IMR-90 (cell line): ENCODE data around the gene TRIM13. TPM values are rescaled to one million over a fixed set of nuclear protein-coding genes. Genes with fewer than 3 reads are reported as not detected.

Source experiments
- ATAC-seq: fragments of 200-7000 bp; cut with Tn5 transposase; 2 replicates; pipeline ENCODE4 v1.9.1; 2020; ENCODE audit warnings: low read depth, mild to moderate bottlenecking, moderate library complexity
- BruUV-seq: library from RNA; stranded (reverse); fragments of 400-500 nt; replicated peaks from 2 replicates; lab custom pipeline; 2021; lab: Mats Ljungman, UMichigan
- CTCF ChIA-PET: fragments of 300-600 bp; formaldehyde crosslinking; extraction: SDS; loops from one replicate; lab custom pipeline; 2021; ENCODE audit warnings: antibody characterized with exemption; lab: Yijun Ruan, JAX
- POLR2A ChIA-PET: fragments of 300-600 bp; sonication (Branson Sonifier 250); formaldehyde crosslinking; loops from one replicate; lab custom pipeline; 2022; ENCODE audit warnings: antibody characterized with exemption; ENCODE audit not compliant: unreplicated experiment; lab: Charles Lee
- DNase-seq: peaks from one replicate; pipeline ENCODE4 v3.0.0; 2013
- H2AFZ ChIP-seq: replicated peaks from 2 replicates; pipeline ENCODE3; 2013; ENCODE audit warnings: low read length, mild to moderate bottlenecking; ENCODE audit not compliant: poor library complexity
- H2AK5ac ChIP-seq: 2 replicates; pipeline ENCODE4 v1.6.1; 2013; ENCODE audit warnings: low read depth, low read length, inconsistent platforms
- H2AK9ac ChIP-seq: replicated peaks from 2 replicates; pipeline ENCODE3; 2013; ENCODE audit warnings: mild to moderate bottlenecking, low read depth, low read length, moderate library complexity; ENCODE audit not compliant: poor library complexity
- H2BK120ac ChIP-seq: 2 replicates; pipeline ENCODE4 v1.6.1; 2013; ENCODE audit warnings: low read depth, low read length, inconsistent platforms
- H2BK15ac ChIP-seq: 3 replicates; pipeline ENCODE4 v1.6.1; 2013; ENCODE audit warnings: low read depth, low read length, inconsistent platforms
- H2BK20ac ChIP-seq: 2 replicates; pipeline ENCODE4 v1.6.1; 2013; ENCODE audit warnings: low read depth, mild to moderate bottlenecking, inconsistent platforms, low read length, moderate library complexity
- H2BK5ac ChIP-seq: 2 replicates; pipeline ENCODE4 v1.6.1; 2013; ENCODE audit warnings: mild to moderate bottlenecking, low read depth, low read length, inconsistent platforms; ENCODE audit not compliant: poor library complexity, severe bottlenecking
- H3K14ac ChIP-seq: replicated peaks from 2 replicates; pipeline ENCODE4 v1.6.1; 2013; ENCODE audit warnings: low read depth, low read length, inconsistent platforms
- H3K18ac ChIP-seq: 2 replicates; pipeline ENCODE4 v1.6.1; 2013; ENCODE audit warnings: low read depth, low read length, control low read depth
- H3K23ac ChIP-seq: 2 replicates; pipeline ENCODE4 v1.6.1; 2013; ENCODE audit warnings: low read depth, low read length, inconsistent platforms
- H3K27ac ChIP-seq: 2 replicates; pipeline ENCODE4 v1.5.1; 2013; ENCODE audit warnings: mild to moderate bottlenecking, control low read depth, low read length; ENCODE audit not compliant: insufficient read depth
- H3K27me3 ChIP-seq: 2 replicates; pipeline ENCODE4 v1.6.1; 2013; ENCODE audit warnings: low read length; ENCODE audit not compliant: control insufficient read depth, insufficient read depth
- H3K36me3 ChIP-seq: 2 replicates; pipeline ENCODE4 v1.6.1; 2013; ENCODE audit warnings: low read length, mixed read lengths; ENCODE audit not compliant: control insufficient read depth, insufficient read depth
- H3K4ac ChIP-seq: 2 replicates; pipeline ENCODE4 v1.6.1; 2013; ENCODE audit warnings: low read depth, low read length, inconsistent platforms
- H3K4me1 ChIP-seq: 2 replicates; pipeline ENCODE4 v1.6.1; 2013; ENCODE audit warnings: low read length, mixed read lengths; ENCODE audit not compliant: control insufficient read depth, insufficient read depth
- H3K4me2 ChIP-seq: 2 replicates; pipeline ENCODE4 v1.6.1; 2013; ENCODE audit warnings: low read depth, mild to moderate bottlenecking, control low read depth, low read length, moderate library complexity
- H3K4me3 ChIP-seq: 2 replicates; pipeline ENCODE4 v1.5.1; 2013; ENCODE audit warnings: low read depth, mild to moderate bottlenecking, control low read depth, low read length, moderate library complexity; ENCODE audit not compliant: insufficient read depth
- H3K56ac ChIP-seq: 2 replicates; pipeline ENCODE4 v1.6.1; 2013; ENCODE audit warnings: low read length, inconsistent platforms; ENCODE audit not compliant: insufficient read depth; ENCODE audit errors: extremely low read depth
- H3K79me1 ChIP-seq, 2 experiments: 2 replicates each; pipeline ENCODE4 v1.6.1; 2013; ENCODE audit warnings: low read length in 2 of 2, inconsistent platforms in 1 of 2, low read depth in 1 of 2
- H3K9ac ChIP-seq: 2 replicates; pipeline ENCODE4 v1.6.1; 2013; ENCODE audit warnings: low read depth, low read length, control low read depth
- H3K9me1 ChIP-seq: 2 replicates; pipeline ENCODE4 v1.6.1; 2013; ENCODE audit warnings: low read length, inconsistent platforms; ENCODE audit not compliant: insufficient read depth
- H3K9me3 ChIP-seq: 2 replicates; pipeline ENCODE4 v1.6.1; 2013; ENCODE audit warnings: low read length; ENCODE audit not compliant: control insufficient read depth, insufficient read depth
- H4K20me1 ChIP-seq: 2 replicates; pipeline ENCODE4 v1.6.1; 2013; ENCODE audit warnings: low read length, inconsistent platforms; ENCODE audit not compliant: insufficient read depth
- H4K5ac ChIP-seq: 2 replicates; pipeline ENCODE4 v1.6.1; 2013; ENCODE audit warnings: mild to moderate bottlenecking, low read depth, low read length, control low read depth
- H4K8ac ChIP-seq, 2 experiments: 2 replicates each; pipeline ENCODE4 v1.6.1; 2013; ENCODE audit warnings: low read depth in 2 of 2, low read length in 2 of 2, control low read depth in 1 of 2, inconsistent platforms in 1 of 2
- H4K91ac ChIP-seq: 2 replicates; pipeline ENCODE4 v1.6.1; 2013; ENCODE audit warnings: low read depth, low read length, inconsistent platforms; ENCODE audit not compliant: insufficient read depth
- CEBPB ChIP-seq: IDR thresholded peaks from 2 replicates; pipeline ENCODE4 v1.6.1; 2012; ENCODE audit warnings: low read depth, low read length, improper control_type of control experiment
- MAZ ChIP-seq: IDR thresholded peaks from 2 replicates; pipeline ENCODE4 v1.6.1; 2012; ENCODE audit warnings: low read depth, mild to moderate bottlenecking, low read length, improper control_type of control experiment, moderate library complexity, borderline replicate concordance
- dilution Hi-C: fragments of 300-500 bp; cut with HindIII; formaldehyde crosslinking; loops from one replicate; pipeline ENCODE4 v1.14.3; 2018; ENCODE audit warnings: low sequenced_read_pairs; ENCODE audit not compliant: unreplicated experiment
- in situ Hi-C: fragments of 300-500 bp; cut with MboI; formaldehyde crosslinking; loops from 3 replicates; pipeline ENCODE4 v1.14.3; 2019; ENCODE audit warnings: low sequenced_read_pairs, inconsistent platforms, mixed read lengths
- intact Hi-C: fragments of 100-400 bp; cut with micrococcal nuclease; formaldehyde crosslinking; loops from 2 replicates; pipeline ENCODE4 v1.10.0; 2022
- polyA plus RNA-seq, 3 experiments: library from polyadenylated mRNA; depleted of rRNA; stranded (reverse); fragments of >200 nt; gene quantifications; 2 replicates each; pipeline ENCODE4 v1.2.3, GENCODE V29; 2012; ENCODE audit warnings: low replicate concordance in 1 of 3
- total RNA-seq: library from RNA; depleted of rRNA; stranded (reverse); fragments of >200 nt; gene quantifications from 2 replicates; pipeline ENCODE4 v1.2.3, GENCODE V29; 2012

The TRIM13 gene
- total and polyA plus RNA-seq, 2 of the 4 experiments (the other 2 are of a cell fraction), result 12.0 to 20.1 TPM

DNA sequence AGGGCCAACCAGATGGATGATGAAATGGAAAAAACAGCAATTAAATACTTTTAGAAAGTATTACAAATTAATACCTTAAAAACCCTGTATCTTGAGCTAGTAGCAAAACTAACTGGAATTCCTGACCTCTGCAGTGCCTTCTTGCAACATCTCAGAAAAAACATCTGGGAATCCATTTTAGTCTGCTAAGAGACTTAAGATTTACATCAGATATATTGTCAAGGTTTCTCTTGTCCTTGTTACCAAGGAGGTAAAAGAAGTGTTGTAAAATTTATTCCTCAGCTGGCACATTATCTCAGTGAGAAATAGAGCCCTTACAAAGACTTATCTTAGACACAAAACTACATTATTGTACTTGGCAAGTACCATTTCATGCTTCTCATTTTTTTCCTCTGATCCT, 36.9 kb downstream of the TRIM13 start:
- in situ Hi-C loops (no loop called here), intact Hi-C loops (no loop called here), dilution Hi-C loops (no loop called here)
- no peak; the same call in 1 of the 2 replicates for ATAC-seq
- Histone ChIP-seq H3K79me1 (peaks cover 0 to 15% of the 10 kb centered on the region in 2 experiments; a peak in 2 of 4 replicates), H3K9me1 (no peaks in the 10 kb centered on the region), H2AK9ac (no peak overlapping the region), H2AK5ac (no peak overlapping the region), H3K4me2 (no peak overlapping the region), H3K27ac (no peak overlapping the region), H3K4me1 (peaks cover 4% of the 10 kb centered on the region), H3K9ac (no peak overlapping the region), H3K56ac (no peak overlapping the region), H4K5ac (no peak overlapping the region), H2BK20ac (no peak overlapping the region), H3K18ac (no peak overlapping the region), H2BK5ac (no peak overlapping the region), H3K23ac (no peak overlapping the region), H3K14ac (no peak overlapping the region), H3K4me3 (no peak overlapping the region), H2AFZ (no peak overlapping the region), H2BK120ac (no peak overlapping the region), H2BK15ac (no peak overlapping the region), H3K4ac (no peak overlapping the region), H4K91ac (no peak overlapping the region), H4K20me1 (no peaks in the 10 kb centered on the region), H4K8ac (no peak overlapping the region), H3K36me3 (peaks cover 3% of the 10 kb centered on the region), H3K9me3 (no peaks in the 10 kb centered on the region), H3K27me3 (no peaks in the 10 kb centered on the region)
- ChIA-PET CTCF (no interaction called here), POLR2A (no interaction called here)
- TF ChIP-seq MAZ, result no peak
- peak; percentile 59; the same call in 1 of the 2 replicates for TF ChIP-seq CEBPB
- DNase-seq, result peak; percentile 61
- BruUV-seq, result no TSS peak
